EH (cell line): ENCODE measurements around the gene PTGES3L.
A peak's percentile ranks its signal among the peaks of the same experiment; 100 is the strongest.
"Not testable (repeated sequence)": the region's sequence is repeated elsewhere in the genome, so short reads cannot be mapped to it uniquely, and the experiment has no call there.

ENCODE experiments used
- DNase-seq: peaks from one replicate; pipeline ENCODE4 v3.0.0-alpha.2; 2015; ENCODE audit warnings: low read depth

The PTGES3L gene

GRCh38 chr17:43014020-43014648 lies 34.3 kb upstream of the PTGES3L start:
- no peak for DNase-seq

DNA sequence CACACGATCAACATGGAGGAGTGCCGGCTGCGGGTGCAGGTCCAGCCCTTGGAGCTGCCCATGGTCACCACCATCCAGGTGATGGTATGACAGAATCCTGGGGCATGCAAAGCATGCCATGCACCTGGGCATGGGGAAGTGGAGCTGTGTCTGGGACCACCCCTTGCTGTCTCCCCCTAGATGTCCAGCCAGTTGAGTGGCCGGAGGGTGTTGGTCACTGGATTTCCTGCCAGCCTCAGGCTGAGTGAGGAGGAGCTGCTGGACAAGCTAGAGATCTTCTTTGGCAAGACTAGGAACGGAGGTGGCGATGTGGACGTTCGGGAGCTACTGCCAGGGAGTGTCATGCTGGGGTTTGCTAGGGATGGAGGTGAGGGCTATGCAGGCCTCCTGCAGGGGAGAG lies 33.4 kb upstream of the PTGES3L start:
- no peak for DNase-seq

DNA sequence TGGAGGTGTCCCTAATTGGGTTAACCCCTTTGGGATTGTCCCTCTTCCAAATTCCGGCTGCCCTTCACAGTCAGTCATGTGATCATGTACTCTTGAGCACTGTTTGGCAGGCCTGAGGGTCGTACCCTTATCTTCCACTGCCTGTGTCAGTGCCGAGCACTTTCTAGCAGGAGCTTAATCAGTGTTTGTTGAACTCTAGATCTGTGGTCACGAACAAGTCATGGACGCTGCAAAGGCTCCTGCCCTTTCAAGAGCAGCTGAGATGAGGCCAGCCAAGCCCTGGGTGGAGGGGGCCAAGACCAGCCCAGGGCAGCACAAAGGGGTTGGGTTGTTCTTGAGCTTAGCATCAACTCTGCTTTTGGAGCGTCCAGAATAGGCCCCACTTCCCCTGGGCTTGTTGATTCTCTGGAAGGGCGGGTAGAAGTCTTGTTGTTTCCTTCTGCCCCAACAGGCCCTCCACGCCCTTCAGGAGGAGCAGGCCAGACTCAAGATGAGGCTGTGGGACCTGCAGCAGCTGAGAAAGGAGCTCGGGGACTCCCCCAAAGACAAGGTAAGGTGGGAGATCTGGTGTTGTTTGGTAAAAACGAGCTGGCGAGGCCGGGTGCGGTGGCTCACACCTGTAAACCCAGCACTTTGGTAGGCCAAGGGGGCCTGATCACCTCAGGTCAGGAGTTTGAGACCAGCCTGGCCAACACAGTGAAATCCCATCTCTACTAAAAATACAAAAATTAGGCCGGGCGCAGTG lies 32.0 kb upstream of the PTGES3L start:
- DNase-seq = no peak

- no peak for DNase-seq
Observed at GRCh38 chr17:43010667-43011308, 30.9 kb upstream of the PTGES3L start.

DNA sequence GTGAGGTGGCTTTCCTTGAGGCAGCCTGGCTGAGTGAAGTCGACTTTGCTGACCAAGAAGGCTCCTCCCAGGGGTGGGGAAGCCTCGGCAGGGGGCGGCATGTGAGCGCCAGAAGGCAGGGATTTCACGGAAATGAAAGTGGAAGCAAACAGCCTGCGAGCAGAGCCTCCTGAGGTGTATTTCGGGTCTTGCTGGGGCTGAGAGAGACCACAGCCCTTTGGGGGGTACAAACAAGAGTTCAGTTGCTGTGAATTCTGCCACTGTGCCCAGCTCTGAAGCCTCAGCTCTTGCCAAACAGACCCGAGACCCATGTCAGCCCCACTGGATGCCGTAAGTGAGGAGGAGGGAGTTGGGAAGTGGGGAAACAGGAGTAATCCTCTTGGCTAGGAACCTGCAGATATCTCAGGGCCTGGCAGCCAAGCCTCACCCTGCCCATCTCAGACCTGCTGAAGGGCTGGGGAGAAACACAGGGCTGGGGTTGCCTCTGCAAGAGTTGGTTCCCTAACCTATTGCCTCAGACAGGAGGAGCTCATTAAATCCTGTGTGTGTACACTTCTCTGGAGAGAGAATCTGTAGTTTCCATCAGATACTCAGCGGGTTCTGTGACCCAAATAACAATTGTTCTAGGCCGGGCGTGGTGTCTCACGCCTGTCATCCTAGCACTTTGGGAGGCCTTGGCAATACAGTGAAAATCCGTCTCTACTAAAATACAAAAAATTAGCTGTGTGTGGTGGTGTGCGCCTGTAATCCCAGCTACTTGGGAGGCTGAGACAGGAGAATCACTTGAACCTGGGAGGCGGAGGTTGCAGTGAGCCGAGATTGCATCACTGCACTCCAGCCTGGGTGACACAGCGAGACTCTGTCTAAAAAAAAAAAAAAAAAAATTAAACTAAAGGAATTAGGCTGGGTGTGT lies 27.0 kb upstream of the PTGES3L start, which contains the start of gene IFI35:
Gene IFI35, plus strand, starts transcription at position 146 of the 913 bp plus-strand sequence. Its CDS starts 164 bp downstream, at position 310.
- peak; percentile 89 for DNase-seq

- DNase-seq = peak; percentile 58
Observed at GRCh38 chr17:43003542-43004172, 23.8 kb upstream of the PTGES3L start.

GRCh38 chr17:43000894-43001293 lies 21.0 kb upstream of the PTGES3L start:
- not testable (repeated sequence) for DNase-seq

DNA sequence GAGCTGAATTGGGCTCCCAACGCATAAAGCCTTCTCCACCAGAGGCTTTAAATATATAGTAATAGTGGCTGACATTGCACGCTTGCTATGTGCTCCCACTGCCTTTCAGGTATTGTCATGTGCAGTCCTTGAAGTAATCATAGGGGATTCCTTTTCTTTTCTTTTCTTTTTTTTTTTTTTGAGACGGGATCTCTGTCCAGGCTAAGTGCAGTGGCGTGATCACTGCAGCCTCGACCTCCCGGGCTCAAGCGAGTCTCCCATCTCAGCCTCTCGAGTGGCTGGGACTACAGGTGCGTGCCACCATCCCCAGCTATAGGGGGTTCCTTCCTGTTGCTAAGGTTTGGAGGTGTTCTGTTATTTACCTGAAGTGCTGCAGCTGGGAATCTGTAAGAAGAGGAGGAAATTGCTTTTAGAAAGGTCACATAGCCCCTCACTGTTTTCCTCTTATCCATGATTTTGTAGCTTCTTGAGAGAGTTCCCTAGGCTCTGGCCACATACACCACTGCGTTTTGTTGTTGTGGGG lies 19.2 kb upstream of the PTGES3L start:
- DNase-seq = no peak

DNA sequence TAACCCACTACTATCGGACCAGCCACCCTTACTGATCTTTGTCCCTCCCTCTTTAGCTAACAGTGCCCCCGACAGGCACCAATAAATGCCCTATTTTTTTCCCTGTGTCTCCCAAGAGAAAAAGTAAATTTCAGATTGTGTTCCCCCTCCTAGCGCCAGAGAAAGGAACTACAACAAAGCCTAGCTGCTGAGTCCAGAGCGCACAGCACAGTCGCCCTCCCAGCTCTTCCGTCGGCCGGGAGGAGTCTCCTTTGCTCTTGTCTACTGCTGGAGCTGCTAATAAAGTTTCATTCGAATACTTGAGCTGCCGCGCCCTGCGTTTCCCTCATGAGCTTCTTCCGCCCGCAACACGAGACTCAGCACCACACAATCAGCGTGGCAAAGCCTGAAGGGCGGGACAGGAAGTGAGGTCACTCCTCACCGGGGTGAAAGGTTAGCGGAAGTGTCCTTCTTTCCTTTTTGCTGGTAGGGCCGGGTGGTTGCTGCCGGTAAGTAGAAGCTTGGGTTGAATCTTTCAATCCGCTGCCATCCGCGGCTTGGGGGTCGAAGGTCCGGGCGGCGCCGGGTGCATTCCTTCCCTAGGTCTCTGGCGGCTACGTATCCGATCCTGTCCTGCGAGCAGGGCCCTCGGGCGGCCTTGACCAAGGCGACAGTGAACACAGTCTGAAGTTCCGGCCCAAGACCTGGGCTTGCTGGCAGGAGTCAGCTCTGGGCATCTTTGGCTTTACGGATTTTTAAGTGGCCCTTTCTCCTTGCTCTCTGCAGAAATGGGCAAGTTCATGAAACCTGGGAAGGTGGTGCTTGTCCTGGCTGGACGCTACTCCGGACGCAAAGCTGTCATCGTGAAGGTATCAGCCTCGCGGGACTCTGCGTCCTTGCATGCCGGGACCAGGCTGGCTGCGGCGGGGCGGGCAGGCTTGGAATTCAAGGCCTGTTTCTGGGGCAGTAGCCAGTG lies 18.4 kb upstream of the PTGES3L start, which contains the start of gene RPL27:
Gene RPL27, plus strand, starts transcription at position 436 of the 955 bp plus-strand sequence. Its CDS starts 332 bp downstream, at position 768.
- peak; percentile 100 for DNase-seq

DNA sequence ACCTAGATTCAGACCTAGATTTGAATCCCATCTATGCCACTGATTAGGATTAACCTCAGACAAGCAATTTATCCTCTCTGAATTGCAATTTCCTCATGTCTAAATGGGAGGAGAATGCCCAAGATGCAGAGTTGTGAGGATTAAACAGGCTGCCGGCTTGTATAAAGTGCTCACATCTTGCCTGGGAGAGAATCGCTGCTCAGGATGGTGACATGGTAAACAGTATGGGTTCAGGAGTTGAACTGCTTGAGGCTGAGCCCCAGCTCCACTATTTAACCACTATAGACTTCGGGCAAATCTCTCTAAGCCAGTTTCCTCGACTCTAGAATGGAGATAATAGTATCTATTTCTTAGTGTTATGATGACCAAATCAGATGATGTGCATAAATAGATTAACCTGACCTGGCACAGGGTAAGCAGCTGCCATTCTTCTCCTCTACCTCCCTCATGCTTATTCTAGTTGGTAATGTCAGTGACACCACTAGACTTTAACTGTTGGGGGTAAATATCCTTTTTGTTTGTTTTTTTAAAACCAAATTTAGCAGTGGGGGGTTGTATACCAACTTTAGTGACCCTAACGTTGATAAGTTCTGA lies 17.6 kb upstream of the PTGES3L start:
- DNase-seq = no peak

DNA sequence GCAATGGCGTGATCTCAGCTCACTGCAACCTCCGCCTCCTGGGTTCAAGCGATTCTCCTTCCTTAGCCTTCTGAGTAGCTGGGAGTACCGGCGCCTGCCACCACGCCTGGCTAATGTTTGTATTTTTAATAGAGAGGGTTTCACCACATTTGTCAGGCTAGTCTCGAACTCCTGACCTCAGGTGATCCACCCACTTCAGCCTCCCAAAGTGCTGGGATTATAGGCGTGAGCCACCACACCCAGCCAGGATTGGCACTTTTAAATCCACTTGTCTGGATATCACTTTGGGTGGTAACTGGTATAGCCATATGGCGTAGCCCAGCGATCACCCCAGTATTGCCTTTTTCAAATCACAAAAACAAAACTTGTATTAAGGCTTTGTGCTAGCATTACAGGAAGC lies 14.0 kb upstream of the PTGES3L start:
- DNase-seq = not testable (repeated sequence)

DNA sequence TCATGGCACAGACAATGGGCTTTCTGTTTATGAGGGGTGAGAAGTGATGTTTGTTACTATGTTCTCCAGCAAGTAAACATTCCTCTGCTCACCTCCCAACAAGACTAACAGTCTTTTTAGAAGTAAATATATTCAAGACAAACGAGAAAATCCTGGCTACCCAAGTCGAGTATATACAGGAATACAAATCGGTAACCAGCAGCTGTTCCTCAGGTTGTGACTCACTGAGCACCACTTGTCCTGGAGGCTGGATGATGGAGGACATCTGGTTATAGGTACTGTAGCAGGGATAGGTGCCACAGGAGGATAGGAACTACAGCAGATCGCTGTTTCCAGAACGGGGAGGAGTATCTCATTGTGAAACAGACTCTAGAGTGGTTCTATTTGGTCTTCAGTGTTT lies 13.0 kb upstream of the PTGES3L start:
- no peak for DNase-seq

GRCh38 chr17:42991471-42991870 lies 11.6 kb upstream of the PTGES3L start:
- DNase-seq = no peak

- peak; percentile 87 for DNase-seq
Observed at GRCh38 chr17:42989726-42990652, 10.1 kb upstream of the PTGES3L start.

DNA sequence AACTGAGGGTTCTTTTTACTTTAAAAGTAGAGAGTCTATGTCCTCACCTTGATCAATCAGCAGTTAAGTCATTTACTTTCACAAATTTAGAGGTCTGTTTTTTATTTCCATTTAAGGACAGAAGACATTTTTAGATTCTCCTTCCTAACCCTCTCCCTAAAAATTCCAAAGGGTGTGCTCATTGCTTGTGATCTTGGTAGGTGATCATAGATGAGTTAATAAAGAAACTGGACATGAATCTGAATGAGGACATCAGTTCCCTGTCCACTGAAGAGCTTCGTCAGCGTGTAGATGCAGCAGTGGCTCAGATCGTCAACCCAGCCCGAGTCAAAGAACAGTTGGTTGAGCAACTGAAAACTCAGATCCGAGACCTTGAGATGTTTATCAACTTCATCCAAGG lies 9.3 kb upstream of the PTGES3L start:
- peak; percentile 70 for DNase-seq

GRCh38 chr17:42985225-42985624 lies 5.3 kb upstream of the PTGES3L start:
- DNase-seq = no peak

- DNase-seq = no peak
Observed at GRCh38 chr17:42982266-42982665, 2.4 kb upstream of the PTGES3L start.

DNA sequence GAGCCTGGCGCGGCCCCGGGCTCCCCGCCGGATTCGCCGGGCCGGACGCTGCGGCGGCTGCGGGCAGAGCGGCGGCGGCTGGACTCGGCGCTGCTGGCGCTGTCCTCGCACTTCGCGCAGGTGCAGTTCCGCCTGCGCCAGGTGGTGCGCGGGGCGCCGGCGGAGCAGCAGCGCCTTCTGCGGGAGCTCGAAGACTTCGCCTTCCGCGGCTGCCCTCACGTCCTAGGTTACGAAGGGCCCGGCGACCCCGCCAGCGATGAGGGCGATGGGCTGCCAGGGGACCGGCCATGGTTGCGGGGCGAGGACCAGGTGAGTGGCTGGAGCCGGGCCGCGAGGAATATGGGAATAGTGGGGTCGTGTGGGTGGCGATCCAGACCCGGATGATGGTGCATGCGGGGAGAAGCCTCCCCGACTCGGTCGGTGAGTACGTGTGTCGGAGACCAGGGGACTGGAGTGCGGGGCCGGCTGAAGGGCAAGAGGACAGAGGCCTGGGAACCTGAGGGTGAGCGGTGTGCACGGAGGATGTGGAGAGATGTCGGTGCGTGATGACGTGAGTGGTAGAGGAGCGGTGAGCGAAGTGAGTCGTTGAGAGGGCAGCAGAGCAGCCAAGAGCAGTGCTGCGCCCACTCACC lies 1.0 kb upstream of the PTGES3L start:
- DNase-seq = peak; percentile 66
